H9 (cell line): Measurements from ENCODE around the gene FREY1. TPM values are rescaled to one million over a fixed set of nuclear protein-coding genes. Genes with fewer than 3 reads are reported as not detected.

ENCODE experiments used
- DNase-seq: peaks from one replicate; pipeline ENCODE4 v3.0.0-alpha.2; 2017
- H2AFZ ChIP-seq: one replicate; pipeline ENCODE4 v1.6.1; 2013; ENCODE audit warnings: mild to moderate bottlenecking, low read length, control low read depth, moderate library complexity
- H2AK5ac ChIP-seq: 2 replicates; pipeline ENCODE4 v1.6.1; 2013; ENCODE audit warnings: low read length, control low read depth, mixed read lengths; ENCODE audit not compliant: insufficient read length
- H2BK120ac ChIP-seq: one replicate; pipeline ENCODE4 v1.6.1; 2013; ENCODE audit warnings: low read depth, mild to moderate bottlenecking, low read length, control low read depth, inconsistent platforms; ENCODE audit not compliant: poor library complexity, severe bottlenecking
- H2BK12ac ChIP-seq: 2 replicates; pipeline ENCODE4 v1.6.1; 2013; ENCODE audit warnings: low read length, control low read depth, mixed read lengths, low read depth; ENCODE audit not compliant: insufficient read length
- H2BK15ac ChIP-seq: 2 replicates; pipeline ENCODE4 v1.6.1; 2013; ENCODE audit warnings: low read depth, low read length, control low read depth
- H2BK20ac ChIP-seq: one replicate; pipeline ENCODE4 v1.6.1; 2013; ENCODE audit warnings: low read depth, mild to moderate bottlenecking, low read length, control low read depth, inconsistent platforms; ENCODE audit not compliant: poor library complexity, severe bottlenecking
- H2BK5ac ChIP-seq: 2 replicates; pipeline ENCODE4 v1.6.1; 2013; ENCODE audit warnings: low read length, control low read depth, mixed read lengths; ENCODE audit not compliant: insufficient read length
- H3K14ac ChIP-seq: 2 replicates; pipeline ENCODE4 v1.6.1; 2013; ENCODE audit warnings: low read length, control low read depth; ENCODE audit not compliant: insufficient read depth
- H3K18ac ChIP-seq: 2 replicates; pipeline ENCODE4 v1.6.1; 2013; ENCODE audit warnings: low read depth, mild to moderate bottlenecking, mixed read lengths, low read length, control low read depth; ENCODE audit not compliant: insufficient read length
- H3K23ac ChIP-seq: 2 replicates; pipeline ENCODE4 v1.6.1; 2013; ENCODE audit warnings: low read length, control low read depth, mixed read lengths, low read depth; ENCODE audit not compliant: insufficient read length
- H3K23me2 ChIP-seq: 2 replicates; pipeline ENCODE4 v1.6.1; 2013; ENCODE audit warnings: low read depth, mild to moderate bottlenecking, mixed read lengths, low read length, control low read depth; ENCODE audit not compliant: insufficient read length, poor library complexity, severe bottlenecking
- H3K27ac ChIP-seq: 2 replicates; pipeline ENCODE4 v1.5.1; 2013; ENCODE audit warnings: low read length, control low read depth, mixed read lengths, low read depth; ENCODE audit not compliant: insufficient read length
- H3K27me3 ChIP-seq: 2 replicates; pipeline ENCODE4 v1.6.1; 2013; ENCODE audit warnings: low read length, control low read depth, inconsistent platforms; ENCODE audit not compliant: insufficient read depth
- H3K4ac ChIP-seq: 2 replicates; pipeline ENCODE4 v1.6.1; 2013; ENCODE audit warnings: low read depth, mild to moderate bottlenecking, control low read depth, inconsistent platforms, low read length, moderate library complexity
- H3K4me1 ChIP-seq: 2 replicates; pipeline ENCODE4 v1.6.1; 2013; ENCODE audit warnings: low read length, control low read depth, inconsistent platforms; ENCODE audit not compliant: insufficient read depth
- H3K4me2 ChIP-seq: 2 replicates; pipeline ENCODE4 v1.6.1; 2013; ENCODE audit warnings: low read length, control low read depth, mixed read lengths; ENCODE audit not compliant: insufficient read length, insufficient read depth
- H3K56ac ChIP-seq: 2 replicates; pipeline ENCODE4 v1.6.1; 2013; ENCODE audit warnings: low read depth, mild to moderate bottlenecking, mixed read lengths, low read length, control low read depth; ENCODE audit not compliant: insufficient read length
- H3K79me1 ChIP-seq: 2 replicates; pipeline ENCODE4 v1.6.1; 2013; ENCODE audit warnings: low read depth, mild to moderate bottlenecking, moderate library complexity, low read length, control low read depth, inconsistent platforms; ENCODE audit not compliant: insufficient read depth, poor library complexity, severe bottlenecking
- H3K79me2 ChIP-seq: 2 replicates; pipeline ENCODE4 v1.6.1; 2013; ENCODE audit warnings: low read length, control low read depth, inconsistent platforms; ENCODE audit not compliant: insufficient read depth
- H3K9ac ChIP-seq: 2 replicates; pipeline ENCODE4 v1.6.1; 2013; ENCODE audit warnings: low read length, control low read depth, mixed read lengths; ENCODE audit not compliant: insufficient read length; ENCODE audit errors: extremely low read depth
- H3K9me3 ChIP-seq: one replicate; pipeline ENCODE4 v1.6.1; 2013; ENCODE audit warnings: low read depth, low read length, inconsistent platforms; ENCODE audit not compliant: control insufficient read depth
- H3T11ph ChIP-seq: one replicate; pipeline ENCODE4 v1.6.1; 2013; ENCODE audit warnings: mild to moderate bottlenecking, low read length, control low read depth, inconsistent platforms
- H4K20me1 ChIP-seq: one replicate; pipeline ENCODE4 v1.6.1; 2013; ENCODE audit not compliant: control insufficient read depth, insufficient read length, insufficient read depth
- H4K5ac ChIP-seq: 2 replicates; pipeline ENCODE4 v1.6.1; 2013; ENCODE audit warnings: low read depth, mild to moderate bottlenecking, mixed read lengths, low read length, control low read depth; ENCODE audit not compliant: insufficient read length
- H4K8ac ChIP-seq: replicated peaks from 2 replicates; pipeline ENCODE4 v1.6.1; 2013; ENCODE audit warnings: low read length, control low read depth, mixed read lengths, low read depth; ENCODE audit not compliant: insufficient read length
- H4K91ac ChIP-seq: 2 replicates; pipeline ENCODE4 v1.6.1; 2013; ENCODE audit warnings: low read depth, mild to moderate bottlenecking, moderate library complexity, mixed read lengths, low read length, control low read depth; ENCODE audit not compliant: insufficient read length
- H3K27ac Mint-ChIP-seq, 3 experiments: 2 replicates in 2 of 3; 3 replicates in 1 of 3; pipeline ENCODE4 v1.8.0; 2020 to 2021; ENCODE audit warnings: mixed read lengths in 3 of 3, mild to moderate bottlenecking in 1 of 3, moderate library complexity in 1 of 3
- H3K27me3 Mint-ChIP-seq: 2 replicates; pipeline ENCODE4 v1.8.0; 2021; ENCODE audit warnings: low read depth, mild to moderate bottlenecking, moderate library complexity, mixed read lengths
- H3K36me3 Mint-ChIP-seq, 3 experiments: 2 replicates in 2 of 3; 3 replicates in 1 of 3; pipeline ENCODE4 v1.8.0; 2020 to 2021; ENCODE audit warnings: low read depth in 3 of 3, mixed read lengths in 3 of 3; ENCODE audit not compliant: insufficient read depth in 1 of 3
- H3K4me1 Mint-ChIP-seq, 2 experiments: 2 replicates each; pipeline ENCODE4 v1.8.0; 2020; ENCODE audit warnings: mixed read lengths in 2 of 2
- H3K4me3 Mint-ChIP-seq, 2 experiments: 2 replicates in 1 of 2; 3 replicates in 1 of 2; pipeline ENCODE4 v1.8.0; 2020 to 2021; ENCODE audit warnings: mild to moderate bottlenecking in 2 of 2, mixed read lengths in 2 of 2, moderate library complexity in 1 of 2
- H3K9me3 Mint-ChIP-seq, 2 experiments: 2 replicates in 1 of 2; 3 replicates in 1 of 2; pipeline ENCODE4 v1.8.0; 2020; ENCODE audit warnings: mild to moderate bottlenecking in 2 of 2, mixed read lengths in 2 of 2, moderate library complexity in 1 of 2
- CTCF ChIP-seq: fragments of 200-600 bp; sonication (generic); conservative IDR thresholded peaks from 3 replicates; pipeline ENCODE4 v1.8.0; 2021; ENCODE audit warnings: antibody characterized with exemption, mild to moderate bottlenecking
- WGBS: extraction: QIAGEN DNeasy Blood & Tissue Kit; methylation state at CpG from one replicate; pipeline ENCODE4 v1.1.7; 2013; ENCODE audit warnings: missing lambda C conversion rate, low lambda C conversion rate, mixed read lengths; ENCODE audit not compliant: insufficient read length; ENCODE audit errors: extremely low coverage; 5-methylcytosine and 5-hydroxymethylcytosine counted together
- total RNA-seq: library from RNA; stranded (reverse); gene quantifications from 2 replicates; pipeline ENCODE4 v1.2.1, GENCODE V29; 2021

Gene FREY1
- total RNA-seq, 1 experiment from 2014 or later, result 2.1 TPM

- H3K79me2 ChIP-seq, result no peaks in the 10 kb centered on the region
- no peak overlapping the region for H4K91ac ChIP-seq
- no peaks in the 10 kb centered on the region for H3K9me3 ChIP-seq
- H3K4me2 ChIP-seq, result no peak overlapping the region
- no peak overlapping the region for H3K23ac ChIP-seq
- no CpG with 5 or more reads among the region's 3 CpGs for WGBS
- H2BK120ac ChIP-seq, result no peak overlapping the region
- no peak overlapping the region for H2AFZ ChIP-seq
- H2BK20ac ChIP-seq, result no peak overlapping the region
- Mint-ChIP-seq H3K4me3 (no peak overlapping the region), H3K36me3 (peaks cover 9 to 60% (median 34%) of the 10 kb centered on the region in 3 experiments; a peak in 5 of 7 replicates), H3K9me3 (no peaks in the 10 kb centered on the region), H3K27ac (no peak overlapping the region; a peak in 1 of 7 replicates), H3K27me3 (no peaks in the 10 kb centered on the region), H3K4me1 (no peaks in the 10 kb centered on the region)
- H4K5ac ChIP-seq, result no peak overlapping the region
- H4K20me1 ChIP-seq, result no peaks in the 10 kb centered on the region
- no peak overlapping the region for H3K56ac ChIP-seq
- no peak overlapping the region for H4K8ac ChIP-seq
- H3K27me3 ChIP-seq, result no peaks in the 10 kb centered on the region
- no peak overlapping the region for H3K27ac ChIP-seq
- no peak for TF ChIP-seq CTCF
- no peak overlapping the region for H3K9ac ChIP-seq
- H2BK12ac ChIP-seq, result no peak overlapping the region
- no peak overlapping the region for H3K18ac ChIP-seq
- no peak overlapping the region for H3K14ac ChIP-seq
- DNase-seq, result no peak
- H3T11ph ChIP-seq, result no peak overlapping the region
- H3K4ac ChIP-seq, result no peak overlapping the region
- no peaks in the 10 kb centered on the region for H3K23me2 ChIP-seq
- no peak overlapping the region for H2AK5ac ChIP-seq
- H2BK5ac ChIP-seq, result no peak overlapping the region
- H3K79me1 ChIP-seq, result no peaks in the 10 kb centered on the region
- H2BK15ac ChIP-seq, result no peak overlapping the region
- no peaks in the 10 kb centered on the region for H3K4me1 ChIP-seq
These were observed 38.4 kb upstream of the FREY1 start for GRCh38 chr11:45945397-45945999.
